Psoas muscle (tissue), 8 donors: Measurements from ENCODE around the gene GNG7. TPM values are rescaled to one million over a fixed set of nuclear protein-coding genes. Genes with fewer than 3 reads are reported as not detected.
"Not testable (repeated sequence)": the region's sequence is repeated elsewhere in the genome, so short reads cannot be mapped to it uniquely, and the experiment has no call there.

Experiments
- ATAC-seq, 4 donors: fragments of 200-7000 bp; cut with Tn5 transposase; one replicate each; pipeline ENCODE4 v1.9.1; 2020; ENCODE audit warnings: moderate library complexity in 3 of 4, mild to moderate bottlenecking in 2 of 4
- DNase-seq, 2 donors: peaks; one replicate each; pipeline ENCODE4 v3.0.0-alpha.2; 2020
- H3K27ac ChIP-seq: fragments of 200-600 bp; one replicate; pipeline ENCODE4 v1.8.0; 2022
- H3K27me3 ChIP-seq, 3 donors: fragments of 200-600 bp in 1 of 3; one replicate each; pipeline versions ENCODE4 v1.6.1 to v1.8.0; 2013 to 2022; ENCODE audit warnings: low read length in 2 of 3, mild to moderate bottlenecking in 2 of 3, moderate library complexity in 1 of 3; ENCODE audit not compliant: insufficient read depth in 3 of 3
- H3K36me3 ChIP-seq, 2 donors: fragments of 200-600 bp in 1 of 2; one replicate each; pipeline versions ENCODE4 v1.6.1 to v1.8.0; 2013 to 2022; ENCODE audit warnings: low read depth in 1 of 2, mild to moderate bottlenecking in 1 of 2, moderate library complexity in 1 of 2; ENCODE audit not compliant: insufficient read depth in 1 of 2
- H3K4me1 ChIP-seq: fragments of 200-600 bp; one replicate; pipeline ENCODE4 v1.8.0; 2022
- H3K4me3 ChIP-seq: fragments of 200-600 bp; one replicate; pipeline ENCODE4 v1.8.0; 2022; ENCODE audit warnings: mild to moderate bottlenecking
- H3K9me3 ChIP-seq: fragments of 200-600 bp; one replicate; pipeline ENCODE4 v1.8.0; 2022
- CTCF ChIP-seq: fragments of 200-600 bp; IDR thresholded peaks from one replicate; pipeline ENCODE4 v1.8.0; 2022; ENCODE audit warnings: antibody characterized with exemption
- WGBS, 3 donors: extraction: QIAGEN DNeasy Blood & Tissue Kit; methylation state at CpG; one replicate each; pipeline versions ENCODE4 v1.1.6 to v1.1.7; 2013; 5-methylcytosine and 5-hydroxymethylcytosine counted together
- intact Hi-C, 2 donors: fragments of 100-400 bp; cut with DNase I; formaldehyde crosslinking; loops; one replicate each; pipeline versions ENCODE4 v1.11.0 to v1.14.2; 2022
- polyA plus RNA-seq, 3 donors: library from polyadenylated mRNA; stranded (reverse); fragments of 200-250 nt; gene quantifications; one replicate each; pipeline ENCODE4 v1.2.3, GENCODE V29; 2013
- total RNA-seq, 4 donors: library from RNA; stranded (reverse); fragmentation: NEBNext Ultra II Directional in 2 of 4; extraction: Animal tissue kit (Norgen Biotek cat#: 25700) in 2 of 4; gene quantifications; one replicate each; pipeline versions ENCODE4 v1.2.1 to v1.2.4, GENCODE V29; 2021 to 2023
- donor health status: healthy with polysubstance abuse.
- donor health status: DM: no; HTN: no; CAD: no; lungs with moderate emphysema.
- donor health status: Bipolar disorder and iron deficiency.
- donor health status: healthy.
- donor health status: DM: yes; HTN: yes; CAD: no.
- donor health status: DM: no; HTN: no; CAD: no.
- donor health status: DM: no; HTN: no; CAD: no.
- donor health status: DM: yes; HTN: yes; CAD: no.

The GNG7 gene
- total and polyA plus RNA-seq, 7 donors, result 0.48 to 5.4 (median 1.2) TPM

GRCh38 chr19:2469102-2469914 lies 233.2 kb downstream of the GNG7 start:
- ATAC-seq (peak in 2 of 4 donors; percentile 17 to 33), DNase-seq (peak; percentile 60 to 77)
- Histone ChIP-seq H3K27ac (no peak overlapping the region), H3K9me3 (no peaks in the 10 kb centered on the region), H3K36me3 (no peaks in the 10 kb centered on the region), H3K4me1 (no peaks in the 10 kb centered on the region), H3K4me3 (no peak overlapping the region), H3K27me3 (no peaks in the 10 kb centered on the region)
- TF ChIP-seq CTCF, result no peak
- intact Hi-C loops, result no loop called here
- WGBS, 3 donors, result 50 to 63% (median 58%) methylated on average over 23 of the region's 23 CpGs

- no peaks in the 10 kb centered on the region for H3K36me3 ChIP-seq
- intact Hi-C loops, result no loop called here
- 68 to 76% (median 69%) methylated on average over 12 of the region's 12 CpGs for WGBS, 3 donors
These were observed 233.9 kb downstream of the GNG7 start for GRCh38 chr19:2468596-2468995.

GRCh38 chr19:2464389-2464788 lies 238.1 kb downstream of the GNG7 start:
- Histone ChIP-seq H3K27ac (no peak overlapping the region), H3K9me3 (no peaks in the 10 kb centered on the region), H3K36me3 (no peaks in the 10 kb centered on the region), H3K27me3 (no peaks in the 10 kb centered on the region), H3K4me3 (no peak overlapping the region), H3K4me1 (peaks cover 8% of the 10 kb centered on the region)
- 49 to 61% (median 55%) methylated on average over 5 of the region's 5 CpGs for WGBS, 3 donors
- no peak for ATAC-seq
- intact Hi-C loops, result no loop called here
- no peak for DNase-seq
- no peak for TF ChIP-seq CTCF

More at GRCh38 chr19:2468596-2468995, 233.9 kb downstream of the GNG7 start:
- no peak overlapping the region for H3K27ac ChIP-seq
- TF ChIP-seq CTCF, result no peak
- no peak overlapping the region for H3K4me3 ChIP-seq
- no peaks in the 10 kb centered on the region for H3K4me1 ChIP-seq
- ATAC-seq, result no peak
- no peaks in the 10 kb centered on the region for H3K27me3 ChIP-seq
- no peak for DNase-seq
- no peaks in the 10 kb centered on the region for H3K9me3 ChIP-seq

- H3K9me3 ChIP-seq, intact Hi-C loops, H3K27ac ChIP-seq, H3K36me3 ChIP-seq, ATAC-seq, DNase-seq, H3K27me3 ChIP-seq, H3K4me1 ChIP-seq, H3K4me3 ChIP-seq: not testable (repeated sequence)
- 94 to 98% (median 95%) methylated on average over 5 of the region's 5 CpGs for WGBS, 3 donors
These were observed 238.8 kb downstream of the GNG7 start for GRCh38 chr19:2463694-2464093.

- intact Hi-C loops, result no loop called here
- peak; percentile 61 to 78 (median 67) for ATAC-seq
- no peak for TF ChIP-seq CTCF
- H3K4me3 ChIP-seq, result peak overlapping the region; percentile 79
- WGBS, 3 donors, result 5 to 11% (median 8%) methylated on average over 43 to 46 of the region's 46 CpGs
- peak; percentile 87 to 92 for DNase-seq
- H3K36me3 ChIP-seq, result no peaks in the 10 kb centered on the region
- no peaks in the 10 kb centered on the region for H3K9me3 ChIP-seq
- no peak overlapping the region for H3K27ac ChIP-seq
- H3K27me3 ChIP-seq, result no peaks in the 10 kb centered on the region
- H3K4me1 ChIP-seq, result peaks cover 8% of the 10 kb centered on the region
These were observed 239.7 kb downstream of the GNG7 start for GRCh38 chr19:2462635-2463421.
